ENCODE measurements around the gene L3HYPDH. TPM values are rescaled to one million over a fixed set of nuclear protein-coding genes. Genes with fewer than 3 reads are reported as not detected.

Gene L3HYPDH
- total and polyA plus RNA-seq, 5 donors: 18.1 to 28.0 (median 22.3) TPM

DNA sequence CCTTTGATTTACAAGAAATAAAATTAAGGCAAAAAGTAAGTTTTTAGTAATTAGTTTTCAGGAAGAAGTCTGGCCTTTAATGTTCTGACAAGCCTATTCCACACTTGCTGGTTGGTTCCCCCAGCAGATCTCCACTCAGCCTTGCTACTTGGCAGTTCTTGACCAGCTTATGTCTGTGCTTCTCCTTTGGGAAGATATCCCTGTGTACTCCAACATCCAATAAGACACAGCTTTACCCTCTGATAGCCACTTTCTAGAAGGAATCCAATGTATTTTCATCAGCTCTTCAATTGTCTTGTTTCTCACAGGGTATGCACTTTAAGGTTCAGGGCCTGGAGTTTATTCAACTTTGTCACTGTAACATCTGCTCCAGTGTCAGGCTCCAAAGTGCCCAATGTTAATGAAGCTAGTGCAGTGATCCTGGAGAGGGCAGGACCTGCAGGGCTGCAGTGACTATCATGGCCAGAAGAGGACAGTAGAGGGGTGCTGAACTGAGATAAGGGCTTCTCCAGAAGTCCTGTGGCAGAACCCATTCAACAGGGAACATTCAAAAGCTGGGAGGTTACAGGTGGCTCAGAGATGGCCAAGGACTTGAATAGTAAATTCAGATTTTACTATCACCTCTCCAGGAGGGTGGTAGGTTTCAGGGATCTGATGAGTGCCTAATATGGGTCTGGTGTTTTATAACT, 23.0 kb upstream of the L3HYPDH start:
- Histone ChIP-seq H3K27me3 (ENCODE audit: control insufficient read depth, insufficient read depth) (no peaks in the 10 kb centered on the region), H3K4me3 (ENCODE audit: low read length) (no peak overlapping the region), H3K4me1 (ENCODE audit: control insufficient read depth, insufficient read depth, low read length) (no peaks in the 10 kb centered on the region), H3K9me3 (ENCODE audit: control insufficient read depth, low read length) (no peaks in the 10 kb centered on the region), H3K27ac (ENCODE audit: low read length) (no peak overlapping the region)
- intact Hi-C loops (cut with DNase I): no loop called here
- DNase-seq (peak; percentile 22 to 61 (median 52)), ATAC-seq (peak; percentile 64 to 80)

DNA sequence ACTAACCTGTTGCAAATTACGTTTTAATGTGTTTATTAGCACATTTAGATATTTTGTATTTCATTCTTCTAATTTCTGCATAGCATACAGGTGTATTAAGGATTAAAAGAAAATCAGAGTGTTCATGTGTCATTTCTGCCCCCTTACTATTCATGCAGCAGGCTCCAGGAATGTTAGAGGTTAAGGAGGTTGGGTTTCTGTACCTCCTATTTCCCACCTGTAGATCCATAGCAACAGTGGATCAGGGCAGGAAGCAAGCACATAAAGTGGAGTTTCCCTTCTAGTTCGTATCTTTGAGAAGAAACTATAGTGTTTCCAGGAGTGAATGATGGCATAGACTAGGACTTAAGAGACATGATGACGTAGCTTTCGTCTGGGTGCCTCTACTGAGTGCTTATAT, 19.0 kb upstream of the L3HYPDH start:
- ATAC-seq (no peak), DNase-seq (no peak)
- Histone ChIP-seq H3K9me3 (ENCODE audit: control insufficient read depth, low read length) (no peaks in the 10 kb centered on the region), H3K4me1 (ENCODE audit: control insufficient read depth, insufficient read depth, low read length) (no peaks in the 10 kb centered on the region), H3K27ac (ENCODE audit: low read length) (no peak overlapping the region), H3K27me3 (ENCODE audit: control insufficient read depth, insufficient read depth) (no peaks in the 10 kb centered on the region), H3K4me3 (ENCODE audit: low read length) (no peak overlapping the region)
- intact Hi-C loops (cut with DNase I): no loop called here
- WGBS: 76% methylated on average over 4 of the region's 4 CpGs

DNA sequence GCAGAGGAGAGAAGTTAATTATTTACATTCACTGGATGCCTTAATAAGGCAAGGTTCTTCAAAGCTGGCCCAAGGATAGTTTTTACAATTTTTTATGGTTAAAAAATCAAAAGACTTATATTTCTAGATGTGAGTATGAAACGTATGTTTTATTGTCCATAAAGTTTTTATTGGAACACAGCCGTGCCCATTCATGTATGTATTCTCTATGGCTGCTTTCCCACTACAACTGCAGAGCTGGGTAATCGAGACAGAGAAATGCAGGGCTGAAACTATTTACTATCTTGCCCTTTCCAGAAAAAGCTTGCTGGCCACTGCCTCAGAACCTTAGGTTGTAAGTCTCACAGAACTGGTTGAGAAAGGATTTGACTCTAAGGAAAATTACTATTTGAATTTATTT, 16.5 kb upstream of the L3HYPDH start:
- Histone ChIP-seq H3K4me1 (ENCODE audit: control insufficient read depth, insufficient read depth, low read length) (no peaks in the 10 kb centered on the region), H3K27me3 (ENCODE audit: control insufficient read depth, insufficient read depth) (no peaks in the 10 kb centered on the region), H3K27ac (ENCODE audit: low read length) (no peak overlapping the region), H3K4me3 (ENCODE audit: low read length) (no peak overlapping the region), H3K9me3 (ENCODE audit: control insufficient read depth, low read length) (no peaks in the 10 kb centered on the region)
- no peak for DNase-seq
- WGBS: 65% methylated on average over 3 of the region's 3 CpGs
- intact Hi-C loops (cut with DNase I): no loop called here
- ATAC-seq: no peak

DNA sequence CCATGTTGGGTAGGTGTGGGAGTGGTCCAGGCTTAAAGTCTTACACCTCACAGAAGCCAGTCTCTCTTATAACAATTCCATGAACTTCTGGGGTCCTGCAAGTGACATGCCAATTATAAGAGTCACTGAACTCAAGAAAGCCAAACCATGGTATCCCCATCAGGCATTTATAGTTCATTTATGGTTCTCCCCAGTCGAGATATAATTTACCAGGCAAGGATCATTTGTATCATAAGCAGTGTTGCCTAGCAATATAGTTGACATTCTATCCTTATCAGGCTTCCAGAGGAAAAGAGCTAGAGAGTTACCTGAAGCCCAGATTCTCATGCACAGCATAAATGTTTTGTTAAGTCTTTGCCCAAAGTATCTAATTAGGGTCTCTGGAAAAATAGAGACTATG, 8.2 kb upstream of the L3HYPDH start:
- DNase-seq (no peak), ATAC-seq (no peak)
- Histone ChIP-seq H3K9me3 (ENCODE audit: control insufficient read depth, low read length) (no peaks in the 10 kb centered on the region), H3K4me3 (ENCODE audit: low read length) (no peak overlapping the region), H3K4me1 (ENCODE audit: control insufficient read depth, insufficient read depth, low read length) (peaks cover 4% of the 10 kb centered on the region), H3K27ac (ENCODE audit: low read length) (no peak overlapping the region), H3K27me3 (ENCODE audit: control insufficient read depth, insufficient read depth) (no peaks in the 10 kb centered on the region)
- WGBS: 49% methylated on average over 1 of the region's 1 CpG
- intact Hi-C loops (cut with DNase I): no loop called here

DNA sequence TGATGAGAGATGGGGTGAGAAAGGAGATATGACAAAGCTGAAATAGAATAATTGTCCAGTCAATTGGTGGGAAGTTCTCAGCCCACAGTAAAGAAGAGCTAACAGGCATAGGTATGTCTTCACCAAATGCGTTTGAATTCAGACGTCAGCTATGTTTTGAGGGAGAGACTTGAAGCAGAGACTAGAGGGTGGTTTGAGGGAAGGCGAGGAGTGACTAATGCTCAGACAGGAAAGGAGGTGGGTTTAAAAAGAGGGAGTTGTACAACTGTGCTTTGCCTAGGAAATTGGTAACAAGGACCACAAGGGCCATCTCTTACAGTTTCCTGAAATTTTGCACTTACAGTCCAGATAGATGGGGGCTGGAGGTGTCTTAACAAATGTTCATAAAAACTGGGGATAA, 6.5 kb upstream of the L3HYPDH start:
- no peaks in the 10 kb centered on the region for H3K27me3 ChIP-seq (ENCODE audit: control insufficient read depth, insufficient read depth)
- H3K9me3 ChIP-seq (ENCODE audit: control insufficient read depth, low read length): no peaks in the 10 kb centered on the region
- peaks cover 4% of the 10 kb centered on the region for H3K4me1 ChIP-seq (ENCODE audit: control insufficient read depth, insufficient read depth, low read length)
- no peak for DNase-seq
- intact Hi-C loops (cut with DNase I): no loop called here
- H3K27ac ChIP-seq (ENCODE audit: low read length): no peak overlapping the region
- ATAC-seq: no peak
- 83% methylated on average over 3 of the region's 3 CpGs for WGBS
- no peak overlapping the region for H3K4me3 ChIP-seq (ENCODE audit: low read length)

DNA sequence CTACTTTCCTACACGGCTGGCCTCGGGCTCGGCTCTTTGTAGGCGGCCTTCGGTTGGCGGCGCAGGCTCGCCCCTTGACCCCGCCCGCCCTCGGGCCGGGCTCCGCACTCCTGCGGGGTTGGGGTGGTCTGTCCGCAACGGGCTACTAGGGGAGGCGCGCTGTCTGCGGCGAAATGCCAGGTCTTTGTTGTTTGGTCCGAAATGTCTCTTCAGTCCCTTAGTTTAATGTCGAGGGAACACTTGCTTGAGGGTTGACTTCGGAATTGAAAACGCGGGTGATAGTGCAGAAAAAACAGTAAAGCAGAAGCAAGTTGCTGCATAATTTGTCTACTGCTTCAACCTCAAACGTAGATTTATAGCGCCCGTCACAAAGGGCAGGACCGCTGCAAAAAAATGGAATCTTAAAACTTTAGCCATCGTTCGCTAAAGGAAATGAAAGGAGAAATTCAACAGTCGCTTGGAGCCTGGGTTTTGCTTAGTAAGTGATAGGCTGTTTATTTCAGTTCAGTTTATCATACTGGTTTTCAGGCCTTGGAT, 499 bp upstream of the L3HYPDH start:
- DNase-seq (no peak), ATAC-seq (peak; percentile 75 to 76)
- H3K4me1 ChIP-seq (ENCODE audit: control insufficient read depth, insufficient read depth, low read length): peaks cover 8% of the 10 kb centered on the region
- peak overlapping the region; percentile 70 for H3K4me3 ChIP-seq (ENCODE audit: low read length)
- WGBS: under 1% methylated on average over 32 of the region's 32 CpGs
- H3K27ac ChIP-seq (ENCODE audit: low read length): peak overlapping the region; percentile 86
- no peaks in the 10 kb centered on the region for H3K9me3 ChIP-seq (ENCODE audit: control insufficient read depth, low read length)
- intact Hi-C loops (cut with DNase I): no loop called here
- H3K27me3 ChIP-seq (ENCODE audit: control insufficient read depth, insufficient read depth): no peaks in the 10 kb centered on the region

DNA sequence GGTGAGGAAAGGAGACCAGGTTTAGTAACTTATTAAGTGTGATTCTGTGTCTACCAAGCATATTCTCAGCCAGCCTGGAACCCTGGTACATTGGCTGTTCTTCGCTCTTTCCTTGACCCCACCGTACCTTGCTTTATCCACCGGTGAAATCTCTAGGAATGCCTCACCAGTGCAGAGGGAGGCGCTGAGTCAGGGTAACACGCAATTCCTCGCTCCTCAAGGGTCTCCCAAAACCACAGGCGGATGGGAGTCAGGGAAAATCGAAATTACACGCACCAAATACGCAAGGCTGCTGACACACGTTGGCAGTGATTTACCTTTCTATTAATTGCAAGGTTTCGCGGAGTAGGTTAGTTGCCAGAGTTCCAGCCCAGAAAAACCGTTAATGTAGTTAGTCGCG, 845 bp downstream of the L3HYPDH start:
- peak in 1 of 3 donors; percentile 33 for DNase-seq
- peak; percentile 3 to 6 for ATAC-seq
- 3% methylated on average over 16 of the region's 16 CpGs for WGBS

DNA sequence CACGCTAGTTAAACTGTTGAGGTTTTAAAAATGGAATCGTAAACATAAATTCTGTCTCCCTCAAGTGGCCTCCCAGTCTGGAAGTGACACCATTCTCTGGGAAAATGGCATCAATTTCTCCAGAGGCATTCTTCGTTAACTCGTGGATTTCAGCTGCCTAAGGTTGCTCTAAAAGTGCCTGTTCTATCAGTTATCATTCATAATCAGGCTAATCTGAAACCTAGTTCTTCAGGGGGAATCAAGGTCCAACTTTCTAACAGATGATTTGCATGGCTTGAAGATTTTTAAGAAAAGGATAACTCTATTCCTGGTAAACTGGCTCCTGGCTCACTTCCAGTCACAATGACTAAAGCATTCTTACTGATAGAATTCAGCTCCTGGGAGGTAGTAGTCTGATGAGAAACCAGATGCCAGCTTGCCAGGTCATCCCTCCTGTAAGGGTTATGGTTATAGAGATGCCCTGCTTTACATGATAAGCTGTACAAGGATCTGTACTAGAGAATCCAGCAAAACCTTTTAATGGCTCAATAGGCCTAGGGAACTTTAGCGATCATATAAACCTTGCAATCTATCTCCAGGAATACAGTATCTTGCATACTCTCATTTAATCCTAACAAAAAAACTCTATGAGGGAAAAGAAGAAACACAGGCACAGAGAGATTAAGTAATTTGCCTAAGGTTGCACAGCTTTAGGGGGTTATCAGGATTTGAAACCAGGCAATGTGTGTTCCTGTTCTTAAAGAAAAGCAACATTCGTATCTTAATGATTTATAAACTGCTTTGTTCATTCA, 1.5 kb downstream of the L3HYPDH start:
- no peaks in the 10 kb centered on the region for H3K9me3 ChIP-seq (ENCODE audit: control insufficient read depth, low read length)
- intact Hi-C loops (cut with DNase I): no loop called here
- ATAC-seq (peak in 1 of 2 donors; percentile 6), DNase-seq (peak in 2 of 3 donors; percentile 28 to 32)
- H3K27ac ChIP-seq (ENCODE audit: low read length): peak overlapping the region; percentile 71
- no peaks in the 10 kb centered on the region for H3K27me3 ChIP-seq (ENCODE audit: control insufficient read depth, insufficient read depth)
- peak overlapping the region; percentile 70 for H3K4me3 ChIP-seq (ENCODE audit: low read length)
- 35% methylated on average over 6 of the region's 6 CpGs for WGBS
- H3K4me1 ChIP-seq (ENCODE audit: control insufficient read depth, insufficient read depth, low read length): peaks cover 8% of the 10 kb centered on the region

More for the DNA sequence above, 845 bp downstream of the L3HYPDH start:
- Histone ChIP-seq H3K27me3 (ENCODE audit: control insufficient read depth, insufficient read depth) (no peaks in the 10 kb centered on the region), H3K4me3 (ENCODE audit: low read length) (peak overlapping the region; percentile 70), H3K27ac (ENCODE audit: low read length) (peak overlapping the region; percentile 82), H3K4me1 (ENCODE audit: control insufficient read depth, insufficient read depth, low read length) (peaks cover 8% of the 10 kb centered on the region), H3K9me3 (ENCODE audit: control insufficient read depth, low read length) (no peaks in the 10 kb centered on the region)
- intact Hi-C loops (cut with DNase I): no loop called here

DNA sequence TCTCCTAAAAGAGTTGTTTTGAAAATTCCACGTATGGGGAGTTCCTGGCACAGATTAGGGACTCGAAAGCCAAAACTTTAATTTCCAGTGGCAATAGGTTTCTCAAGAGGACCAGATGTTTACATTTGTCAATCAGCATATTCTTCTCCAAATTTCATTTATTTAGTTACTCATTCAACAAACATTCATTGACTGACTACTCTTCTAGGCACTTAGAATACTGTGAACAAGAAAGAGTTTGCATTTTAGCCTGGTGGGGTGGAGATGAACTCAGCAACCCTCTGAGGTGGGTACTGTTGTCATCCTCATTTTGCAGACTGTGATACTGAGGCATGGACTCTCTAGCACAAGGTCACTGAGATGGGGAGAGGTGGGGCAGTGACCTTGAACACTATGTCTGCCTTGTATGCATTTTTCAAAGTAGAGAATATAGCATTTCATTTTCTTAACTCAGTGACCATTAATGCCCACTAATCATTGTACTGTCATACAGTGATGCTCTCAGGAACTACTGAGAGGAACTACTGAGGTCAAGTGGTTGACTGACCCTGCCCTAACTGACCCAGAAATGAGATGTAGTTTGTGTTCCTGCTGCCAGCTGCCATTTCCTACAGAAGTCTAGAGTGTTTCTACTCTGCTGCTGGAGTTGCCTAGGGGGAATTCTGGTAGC, 2.2 kb downstream of the L3HYPDH start:
- intact Hi-C loops (cut with DNase I): no loop called here
- no peak for ATAC-seq
- H3K4me1 ChIP-seq (ENCODE audit: control insufficient read depth, insufficient read depth, low read length): peaks cover 8% of the 10 kb centered on the region
- WGBS: 57% methylated on average over 2 of the region's 2 CpGs
- DNase-seq: peak in 1 of 3 donors; percentile 20
- peak overlapping the region; percentile 71 for H3K27ac ChIP-seq (ENCODE audit: low read length)
- no peaks in the 10 kb centered on the region for H3K27me3 ChIP-seq (ENCODE audit: control insufficient read depth, insufficient read depth)
- H3K9me3 ChIP-seq (ENCODE audit: control insufficient read depth, low read length): no peaks in the 10 kb centered on the region
- H3K4me3 ChIP-seq (ENCODE audit: low read length): peak overlapping the region; percentile 70

DNA sequence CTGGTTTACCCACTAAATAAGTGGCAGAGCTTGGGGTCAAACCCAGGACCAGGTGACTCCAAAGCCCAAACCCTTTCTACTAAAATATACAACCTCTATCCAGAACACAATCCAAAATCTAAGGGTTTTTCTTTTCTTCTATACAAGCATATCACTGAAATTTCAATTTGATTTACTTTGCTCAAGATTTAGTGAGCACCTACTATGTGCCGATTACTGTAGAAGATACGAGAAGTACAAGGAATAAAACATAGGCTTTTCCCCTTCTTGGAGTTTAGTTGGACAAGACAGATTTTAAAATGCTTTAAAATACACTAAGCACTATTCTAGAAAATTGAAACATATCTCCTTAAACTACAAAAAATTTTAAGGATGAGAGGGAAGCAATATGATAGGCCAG, 2.8 kb downstream of the L3HYPDH start:
- no peak overlapping the region for H3K27ac ChIP-seq (ENCODE audit: low read length)
- H3K4me1 ChIP-seq (ENCODE audit: control insufficient read depth, insufficient read depth, low read length): peaks cover 8% of the 10 kb centered on the region
- DNase-seq (no peak), ATAC-seq (no peak)
- intact Hi-C loops (cut with DNase I): no loop called here
- WGBS: 99% methylated on average over 2 of the region's 2 CpGs
- H3K4me3 ChIP-seq (ENCODE audit: low read length): no peak overlapping the region
- H3K27me3 ChIP-seq (ENCODE audit: control insufficient read depth, insufficient read depth): no peaks in the 10 kb centered on the region
- H3K9me3 ChIP-seq (ENCODE audit: control insufficient read depth, low read length): no peaks in the 10 kb centered on the region

DNA sequence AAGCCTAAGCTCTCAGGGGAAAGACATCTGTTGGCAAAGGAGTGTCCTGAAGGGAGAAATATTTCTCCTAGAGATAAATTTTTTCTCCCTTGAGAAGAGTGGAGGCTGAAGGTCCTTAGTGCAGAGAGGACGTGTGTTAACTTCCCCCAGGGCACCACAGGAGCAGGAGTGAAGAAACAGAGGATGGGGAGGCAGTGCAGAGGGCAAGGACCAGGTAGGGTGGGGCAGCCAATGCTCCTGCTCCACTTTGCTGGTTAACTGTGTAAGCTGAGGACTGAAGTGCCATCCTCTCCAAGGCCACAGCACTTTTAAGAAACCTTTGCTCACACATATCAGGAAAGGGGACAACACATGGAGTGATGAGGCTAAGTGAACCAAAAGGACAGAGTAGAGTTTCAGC, 4.0 kb downstream of the L3HYPDH start:
- no peaks in the 10 kb centered on the region for H3K9me3 ChIP-seq (ENCODE audit: control insufficient read depth, low read length)
- ATAC-seq (no peak), DNase-seq (no peak)
- H3K4me3 ChIP-seq (ENCODE audit: low read length): no peak overlapping the region
- peak overlapping the region; percentile 59 for H3K27ac ChIP-seq (ENCODE audit: low read length)
- H3K27me3 ChIP-seq (ENCODE audit: control insufficient read depth, insufficient read depth): no peaks in the 10 kb centered on the region
- intact Hi-C loops (cut with DNase I): no loop called here
- WGBS: 18% methylated on average over 1 of the region's 1 CpG
- H3K4me1 ChIP-seq (ENCODE audit: control insufficient read depth, insufficient read depth, low read length): peaks cover 8% of the 10 kb centered on the region
